Hepatocyte (in vitro differentiated cells): Measurements from ENCODE around the gene SH2D7.

Experiments used
- EZH2 ChIP-seq: fragments of 200-600 bp; sonication (generic); IDR thresholded peaks from 2 replicates; pipeline ENCODE4 v1.6.1; 2016; ENCODE audit warnings: antibody characterized with exemption, mild to moderate bottlenecking, borderline replicate concordance
- EZH2phosphoT487 ChIP-seq: fragments of 200-600 bp; sonication (generic); IDR thresholded peaks from one replicate; pipeline ENCODE4 v1.6.1; 2018; ENCODE audit warnings: antibody characterized with exemption, mild to moderate bottlenecking, low read depth, moderate library complexity; ENCODE audit not compliant: unreplicated experiment, severe bottlenecking
- TF ChIP-seq, protein P1 (sequence below): fragments of 200-600 bp; sonication (generic); IDR thresholded peaks from 2 replicates; pipeline ENCODE4 v1.5.1; 2016; ENCODE audit warnings: antibody characterized with exemption, mild to moderate bottlenecking; ENCODE audit not compliant: poor library complexity

DNA sequence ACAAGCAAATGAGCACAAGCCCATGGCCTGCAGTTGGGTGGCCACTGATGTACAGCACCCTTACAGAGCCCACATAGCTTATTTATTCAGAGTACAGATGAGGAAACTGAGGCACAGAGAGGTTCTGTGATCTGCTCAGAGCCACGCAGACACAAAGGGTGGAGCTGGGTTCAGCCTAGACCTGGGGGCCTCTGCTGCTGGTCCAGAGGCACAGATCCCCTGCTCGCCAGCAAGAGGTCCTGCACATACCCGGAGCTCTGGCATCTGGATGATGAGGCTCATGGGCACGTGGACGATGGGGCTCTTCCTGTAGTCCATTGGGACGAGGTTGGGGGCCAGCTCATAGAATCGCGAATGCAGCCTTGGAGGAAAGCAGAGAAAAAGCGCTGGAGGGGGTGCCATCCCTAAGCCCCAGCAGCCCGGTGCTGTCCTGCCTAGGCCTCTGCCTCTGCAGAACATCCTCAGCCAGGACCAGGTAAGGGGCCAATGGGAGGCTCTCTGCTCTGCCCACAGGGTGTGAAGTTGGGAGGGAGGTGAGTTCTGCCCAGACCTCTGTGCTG lies 18.6 kb downstream of the SH2D7 start:
- TF ChIP-seq, protein P1, sequence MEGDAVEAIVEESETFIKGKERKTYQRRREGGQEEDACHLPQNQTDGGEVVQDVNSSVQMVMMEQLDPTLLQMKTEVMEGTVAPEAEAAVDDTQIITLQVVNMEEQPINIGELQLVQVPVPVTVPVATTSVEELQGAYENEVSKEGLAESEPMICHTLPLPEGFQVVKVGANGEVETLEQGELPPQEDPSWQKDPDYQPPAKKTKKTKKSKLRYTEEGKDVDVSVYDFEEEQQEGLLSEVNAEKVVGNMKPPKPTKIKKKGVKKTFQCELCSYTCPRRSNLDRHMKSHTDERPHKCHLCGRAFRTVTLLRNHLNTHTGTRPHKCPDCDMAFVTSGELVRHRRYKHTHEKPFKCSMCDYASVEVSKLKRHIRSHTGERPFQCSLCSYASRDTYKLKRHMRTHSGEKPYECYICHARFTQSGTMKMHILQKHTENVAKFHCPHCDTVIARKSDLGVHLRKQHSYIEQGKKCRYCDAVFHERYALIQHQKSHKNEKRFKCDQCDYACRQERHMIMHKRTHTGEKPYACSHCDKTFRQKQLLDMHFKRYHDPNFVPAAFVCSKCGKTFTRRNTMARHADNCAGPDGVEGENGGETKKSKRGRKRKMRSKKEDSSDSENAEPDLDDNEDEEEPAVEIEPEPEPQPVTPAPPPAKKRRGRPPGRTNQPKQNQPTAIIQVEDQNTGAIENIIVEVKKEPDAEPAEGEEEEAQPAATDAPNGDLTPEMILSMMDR, result no peak
- TF ChIP-seq EZH2phosphoT487, result no peak
- TF ChIP-seq EZH2, result no peak
